Stimulated activated CD4-positive, alpha-beta T cell treated with anti-CD3 and anti-CD28 coated beads, TNF-alpha, amount 100 ng/mL, for 48 hours (primary cell): ENCODE results near the gene LRRC8E.
"Not testable (repeated sequence)": the region's sequence is repeated elsewhere in the genome, so short reads cannot be mapped to it uniquely, and the experiment has no call there.

Experiments
- DNase-seq, 3 donors: peaks; one replicate each; pipeline ENCODE4 v3.0.0-alpha.2; 2020; ENCODE audit warnings: low read depth in 3 of 3

Gene LRRC8E

GRCh38 chr19:7855426-7856108 is 32.7 kb upstream of the LRRC8E start:
- no peak for DNase-seq

GRCh38 chr19:7856109-7856591 is 32.2 kb upstream of the LRRC8E start:
- DNase-seq: no peak

- DNase-seq: no peak
Observed at GRCh38 chr19:7856679-7857663, 31.3 kb upstream of the LRRC8E start.

- DNase-seq: no peak
Observed at GRCh38 chr19:7857727-7858108, 30.6 kb upstream of the LRRC8E start.

- DNase-seq: no peak
Observed at GRCh38 chr19:7858109-7858770, 30.1 kb upstream of the LRRC8E start.

GRCh38 chr19:7859087-7859486 is 29.2 kb upstream of the LRRC8E start:
- DNase-seq: not testable (repeated sequence)

- DNase-seq: no peak
Observed at GRCh38 chr19:7859831-7860713, 28.2 kb upstream of the LRRC8E start.

- DNase-seq: no peak
Observed at GRCh38 chr19:7860714-7861618, 27.3 kb upstream of the LRRC8E start.

GRCh38 chr19:7861619-7862412 is 26.5 kb upstream of the LRRC8E start:
- DNase-seq: no peak

- peak; percentile 50 to 79 (median 56) for DNase-seq
Observed at GRCh38 chr19:7862413-7862951, 25.8 kb upstream of the LRRC8E start.

GRCh38 chr19:7863157-7863970 is 24.9 kb upstream of the LRRC8E start:
- no peak for DNase-seq

- DNase-seq: no peak
Observed at GRCh38 chr19:7863971-7864689, 24.2 kb upstream of the LRRC8E start.

- DNase-seq: no peak
Observed at GRCh38 chr19:7864690-7865074, 23.6 kb upstream of the LRRC8E start.

GRCh38 chr19:7865262-7865911 is 22.9 kb upstream of the LRRC8E start:
- DNase-seq: no peak

- DNase-seq: no peak
Observed at GRCh38 chr19:7866399-7867091, 21.8 kb upstream of the LRRC8E start.

- DNase-seq: no peak
Observed at GRCh38 chr19:7867092-7867844, 21.0 kb upstream of the LRRC8E start.
